HepG2 (cell line): ENCODE results near the gene CDC42BPG. TPM values are rescaled to one million over a fixed set of nuclear protein-coding genes. Genes with fewer than 3 reads are reported as not detected.
A peak's percentile ranks its signal among the peaks of the same experiment; 100 is the strongest.

Experiments used
- BCL6 ChIP-seq: IDR thresholded peaks from 2 replicates; pipeline ENCODE4 v1.6.1; 2016; ENCODE audit warnings: missing genetic modification reagents, missing compliant biosample characterization
- FIP1L1 ChIP-seq: fragments of 200-400 bp; formaldehyde crosslinking; IDR thresholded peaks from 2 replicates; pipeline ENCODE4 v1.6.1; 2018; ENCODE audit warnings: low read depth, mild to moderate bottlenecking, low read length, moderate library complexity, borderline replicate concordance; ENCODE audit not compliant: insufficient read depth
- HNRNPLL ChIP-seq: fragments of 200-400 bp; formaldehyde crosslinking; IDR thresholded peaks from 2 replicates; pipeline ENCODE4 v1.6.1; 2017; ENCODE audit warnings: mild to moderate bottlenecking, low read depth, low read length; ENCODE audit not compliant: poor library complexity, severe bottlenecking
- KLF13 ChIP-seq: sonication (generic); formaldehyde crosslinking; IDR thresholded peaks from 2 replicates; pipeline ENCODE4 v1.4.0; 2020; ENCODE audit warnings: mild to moderate bottlenecking, missing genetic modification reagents
- MAFK ChIP-seq, 2 experiments: IDR thresholded peaks in 1 of 2; conservative IDR thresholded peaks in 1 of 2; 2 replicates each; pipeline ENCODE4 v1.6.1; 2011; ENCODE audit warnings: improper control_type of control experiment in 2 of 2, low read length in 2 of 2
- RBAK ChIP-seq: sonication (generic); formaldehyde crosslinking; IDR thresholded peaks from 2 replicates; pipeline ENCODE4 v1.5.1; 2020; ENCODE audit warnings: mild to moderate bottlenecking, missing genetic modification reagents
- RBM22 ChIP-seq: fragments of 200-400 bp; formaldehyde crosslinking; optimal IDR thresholded peaks from 2 replicates; pipeline ENCODE3; 2017; ENCODE audit warnings: mild to moderate bottlenecking, low read length, moderate library complexity
- U2AF1 ChIP-seq: fragments of 200-400 bp; formaldehyde crosslinking; optimal IDR thresholded peaks from 2 replicates; pipeline ENCODE3; 2017; ENCODE audit warnings: mild to moderate bottlenecking, low read depth, low read length
- ZFX ChIP-seq: sonication (generic); formaldehyde crosslinking; IDR thresholded peaks from 2 replicates; pipeline ENCODE4 v1.4.0; 2020; ENCODE audit warnings: mild to moderate bottlenecking, low read depth, missing genetic modification reagents, moderate library complexity
- ZNF331 ChIP-seq: sonication (generic); formaldehyde crosslinking; IDR thresholded peaks from 2 replicates; pipeline ENCODE4 v1.4.0; 2020; ENCODE audit warnings: missing genetic modification reagents
- ZNF841 ChIP-seq: sonication (generic); formaldehyde crosslinking; IDR thresholded peaks from 2 replicates; pipeline ENCODE4 v1.8.1; 2023; ENCODE audit warnings: missing genetic modification reagents, borderline replicate concordance
- polyA plus RNA-seq, 8 experiments: library from polyadenylated mRNA; depleted of rRNA in 3 of 8; stranded (reverse) in 7 of 8; unstranded in 1 of 8; fragments of >200 nt; fragmentation: Illumina TruSeq in 4 of 8; extraction: Trizol in 4 of 8; gene quantifications; 2 replicates each; pipeline versions ENCODE4 v1.2.1 to v1.2.3, GENCODE V29; 2011 to 2016; ENCODE audit warnings: low read depth in 4 of 8, missing spikeins in 1 of 8, mixed read lengths in 1 of 8; ENCODE audit not compliant: insufficient read depth in 1 of 8
- total RNA-seq, 5 experiments: library from RNA; depleted of rRNA; stranded (reverse); fragments of >200 nt; fragmentation: Illumina TruSeq; extraction: Trizol; gene quantifications; 2 replicates each; pipeline ENCODE4 v1.2.3, GENCODE V29; 2016; ENCODE audit warnings: low read depth in 1 of 5
- TF ChIP-seq, protein P1 (sequence below): sonication (generic); formaldehyde crosslinking; IDR thresholded peaks from 2 replicates; pipeline ENCODE4 v1.4.0; 2020; ENCODE audit warnings: low read depth, missing genetic modification reagents
- TF ChIP-seq, protein P2 (sequence below): sonication (generic); formaldehyde crosslinking; IDR thresholded peaks from 2 replicates; pipeline ENCODE4 v1.5.0; 2020; ENCODE audit warnings: missing genetic modification reagents
- TF ChIP-seq, protein P3 (sequence below), 2 experiments: sonication (generic) in 1 of 2; formaldehyde crosslinking in 1 of 2; IDR thresholded peaks; 2 replicates each; pipeline versions ENCODE4 v1.6.1 to v1.9.0; 2014 to 2022; ENCODE audit warnings: antibody characterized with exemption in 1 of 2, borderline replicate concordance in 1 of 2, inconsistent platforms in 1 of 2, low read depth in 1 of 2, missing genetic modification reagents in 1 of 2
- TF ChIP-seq, protein P4 (sequence below): sonication (generic); formaldehyde crosslinking; IDR thresholded peaks from 2 replicates; pipeline ENCODE4 v1.5.0; 2020; ENCODE audit warnings: missing genetic modification reagents

Gene CDC42BPG
- total and polyA plus RNA-seq, 2 of the 13 experiments (the other 11 are each of a cell fraction or from before 2014, with no cell fraction given) = 0.55 to 1.4 TPM

DNA sequence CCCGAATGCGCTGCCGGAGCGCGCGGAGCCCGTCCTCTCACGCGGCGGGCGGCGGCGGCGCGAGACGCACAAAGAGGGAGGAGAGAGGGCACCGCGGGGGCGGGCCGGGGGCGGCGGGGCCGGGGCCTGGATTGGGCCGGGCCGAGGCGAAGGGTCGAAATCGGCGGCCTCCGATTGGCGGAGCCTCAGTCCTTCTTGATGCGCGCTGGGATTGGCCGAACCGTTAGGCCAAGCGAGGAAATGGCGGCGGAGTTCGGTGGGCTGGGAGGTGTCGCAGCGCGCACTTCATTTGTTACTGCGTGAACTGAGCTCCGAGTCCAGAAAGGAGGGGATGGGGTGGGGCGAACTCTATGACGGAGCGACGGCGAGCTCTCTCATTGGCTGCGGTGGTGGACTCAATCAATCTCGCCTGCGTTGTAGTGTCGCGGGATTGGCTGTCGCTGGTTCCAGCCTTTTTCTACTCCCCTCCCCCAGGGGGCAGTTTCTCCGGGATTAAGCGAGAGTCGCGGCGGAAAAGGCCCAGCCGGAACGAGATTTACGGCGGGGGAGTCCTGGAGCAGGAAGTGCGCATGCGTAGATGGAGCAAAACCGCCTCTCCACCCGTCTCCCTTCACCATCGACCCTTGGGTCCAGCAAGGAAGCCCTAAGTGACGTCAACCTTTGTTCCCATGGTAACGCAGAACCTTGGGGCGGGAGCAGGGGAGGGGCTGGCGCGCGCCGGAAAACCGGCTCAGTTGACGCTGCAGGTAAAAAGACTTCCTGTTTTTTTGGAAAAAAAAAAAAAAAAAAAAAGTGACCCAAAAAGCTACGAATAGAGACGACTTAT lies 65.8 kb downstream of the CDC42BPG start, which contains the start of gene SF1 (continued):
- TF ChIP-seq, protein P1, sequence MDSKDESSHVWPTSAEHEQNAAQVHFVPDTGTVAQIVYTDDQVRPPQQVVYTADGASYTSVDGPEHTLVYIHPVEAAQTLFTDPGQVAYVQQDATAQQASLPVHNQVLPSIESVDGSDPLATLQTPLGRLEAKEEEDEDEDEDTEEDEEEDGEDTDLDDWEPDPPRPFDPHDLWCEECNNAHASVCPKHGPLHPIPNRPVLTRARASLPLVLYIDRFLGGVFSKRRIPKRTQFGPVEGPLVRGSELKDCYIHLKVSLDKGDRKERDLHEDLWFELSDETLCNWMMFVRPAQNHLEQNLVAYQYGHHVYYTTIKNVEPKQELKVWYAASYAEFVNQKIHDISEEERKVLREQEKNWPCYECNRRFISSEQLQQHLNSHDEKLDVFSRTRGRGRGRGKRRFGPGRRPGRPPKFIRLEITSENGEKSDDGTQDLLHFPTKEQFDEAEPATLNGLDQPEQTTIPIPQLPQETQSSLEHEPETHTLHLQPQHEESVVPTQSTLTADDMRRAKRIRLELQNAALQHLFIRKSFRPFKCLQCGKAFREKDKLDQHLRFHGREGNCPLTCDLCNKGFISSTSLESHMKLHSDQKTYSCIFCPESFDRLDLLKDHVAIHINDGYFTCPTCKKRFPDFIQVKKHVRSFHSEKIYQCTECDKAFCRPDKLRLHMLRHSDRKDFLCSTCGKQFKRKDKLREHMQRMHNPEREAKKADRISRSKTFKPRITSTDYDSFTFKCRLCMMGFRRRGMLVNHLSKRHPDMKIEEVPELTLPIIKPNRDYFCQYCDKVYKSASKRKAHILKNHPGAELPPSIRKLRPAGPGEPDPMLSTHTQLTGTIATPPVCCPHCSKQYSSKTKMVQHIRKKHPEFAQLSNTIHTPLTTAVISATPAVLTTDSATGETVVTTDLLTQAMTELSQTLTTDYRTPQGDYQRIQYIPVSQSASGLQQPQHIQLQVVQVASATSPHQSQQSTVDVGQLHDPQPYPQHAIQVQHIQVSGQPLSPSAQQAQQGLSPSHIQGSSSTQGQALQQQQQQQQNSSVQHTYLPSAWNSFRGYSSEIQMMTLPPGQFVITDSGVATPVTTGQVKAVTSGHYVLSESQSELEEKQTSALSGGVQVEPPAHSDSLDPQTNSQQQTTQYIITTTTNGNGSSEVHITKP (CRISPR knock-in tag) = 0 out of 2 replicates have a peak, but pooled peaks have one; percentile 48
- TF ChIP-seq MAFK (conservative IDR thresholded peaks at IDR 0.05 in 1 of 2, IDR thresholded peaks at IDR 0.05 in 1 of 2; ENCODE audit: low read length in 2 of 2) (no peak), HNRNPLL (peak; percentile 88), FIP1L1 (no peak), KLF13 (no peak), ZNF841 (CRISPR knock-in tag) (no peak), ZNF331 (CRISPR knock-in tag) (0 out of 2 replicates have a peak, but pooled peaks have one; percentile 9), RBM22 (peak; percentile 30), U2AF1 (no peak), RBAK (0 out of 2 replicates have a peak, but pooled peaks have one; percentile 22), BCL6 (CRISPR knock-in tag) (peak; percentile 13; the same call in 1 of the 2 replicates), ZFX (CRISPR knock-in tag) (peak; percentile 86)
- TF ChIP-seq, protein P2, sequence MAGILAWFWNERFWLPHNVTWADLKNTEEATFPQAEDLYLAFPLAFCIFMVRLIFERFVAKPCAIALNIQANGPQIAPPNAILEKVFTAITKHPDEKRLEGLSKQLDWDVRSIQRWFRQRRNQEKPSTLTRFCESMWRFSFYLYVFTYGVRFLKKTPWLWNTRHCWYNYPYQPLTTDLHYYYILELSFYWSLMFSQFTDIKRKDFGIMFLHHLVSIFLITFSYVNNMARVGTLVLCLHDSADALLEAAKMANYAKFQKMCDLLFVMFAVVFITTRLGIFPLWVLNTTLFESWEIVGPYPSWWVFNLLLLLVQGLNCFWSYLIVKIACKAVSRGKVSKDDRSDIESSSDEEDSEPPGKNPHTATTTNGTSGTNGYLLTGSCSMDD (CRISPR knock-in tag) = no peak
- TF ChIP-seq, protein P3, sequence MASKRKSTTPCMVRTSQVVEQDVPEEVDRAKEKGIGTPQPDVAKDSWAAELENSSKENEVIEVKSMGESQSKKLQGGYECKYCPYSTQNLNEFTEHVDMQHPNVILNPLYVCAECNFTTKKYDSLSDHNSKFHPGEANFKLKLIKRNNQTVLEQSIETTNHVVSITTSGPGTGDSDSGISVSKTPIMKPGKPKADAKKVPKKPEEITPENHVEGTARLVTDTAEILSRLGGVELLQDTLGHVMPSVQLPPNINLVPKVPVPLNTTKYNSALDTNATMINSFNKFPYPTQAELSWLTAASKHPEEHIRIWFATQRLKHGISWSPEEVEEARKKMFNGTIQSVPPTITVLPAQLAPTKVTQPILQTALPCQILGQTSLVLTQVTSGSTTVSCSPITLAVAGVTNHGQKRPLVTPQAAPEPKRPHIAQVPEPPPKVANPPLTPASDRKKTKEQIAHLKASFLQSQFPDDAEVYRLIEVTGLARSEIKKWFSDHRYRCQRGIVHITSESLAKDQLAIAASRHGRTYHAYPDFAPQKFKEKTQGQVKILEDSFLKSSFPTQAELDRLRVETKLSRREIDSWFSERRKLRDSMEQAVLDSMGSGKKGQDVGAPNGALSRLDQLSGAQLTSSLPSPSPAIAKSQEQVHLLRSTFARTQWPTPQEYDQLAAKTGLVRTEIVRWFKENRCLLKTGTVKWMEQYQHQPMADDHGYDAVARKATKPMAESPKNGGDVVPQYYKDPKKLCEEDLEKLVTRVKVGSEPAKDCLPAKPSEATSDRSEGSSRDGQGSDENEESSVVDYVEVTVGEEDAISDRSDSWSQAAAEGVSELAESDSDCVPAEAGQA (IDR thresholded peaks at IDR 0.05; ENCODE audit: low read depth) = peak; percentile 91
- TF ChIP-seq, protein P3 (CRISPR knock-in tag; IDR thresholded peaks at IDR 0.05; ENCODE audit: borderline replicate concordance) = no peak
- TF ChIP-seq, protein P4, sequence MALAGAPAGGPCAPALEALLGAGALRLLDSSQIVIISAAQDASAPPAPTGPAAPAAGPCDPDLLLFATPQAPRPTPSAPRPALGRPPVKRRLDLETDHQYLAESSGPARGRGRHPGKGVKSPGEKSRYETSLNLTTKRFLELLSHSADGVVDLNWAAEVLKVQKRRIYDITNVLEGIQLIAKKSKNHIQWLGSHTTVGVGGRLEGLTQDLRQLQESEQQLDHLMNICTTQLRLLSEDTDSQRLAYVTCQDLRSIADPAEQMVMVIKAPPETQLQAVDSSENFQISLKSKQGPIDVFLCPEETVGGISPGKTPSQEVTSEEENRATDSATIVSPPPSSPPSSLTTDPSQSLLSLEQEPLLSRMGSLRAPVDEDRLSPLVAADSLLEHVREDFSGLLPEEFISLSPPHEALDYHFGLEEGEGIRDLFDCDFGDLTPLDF (CRISPR knock-in tag) = 0 out of 2 replicates have a peak, but pooled peaks have one; percentile 41
